HCT116 (cell line): Measurements from ENCODE around the gene MBD5.

ENCODE experiments used
- CEBPB ChIP-seq: IDR thresholded peaks from 2 replicates; pipeline ENCODE4 v1.6.1; 2012; ENCODE audit warnings: low read depth
- TF ChIP-seq, protein P1 (sequence below), 3 experiments: fragments of 200-600 bp in 1 of 3; sonication (generic) in 1 of 3; IDR thresholded peaks in 2 of 3; conservative IDR thresholded peaks in 1 of 3; 2 replicates each; pipeline ENCODE4 v1.5.1; 2012 to 2017; ENCODE audit warnings: low read depth in 2 of 3, low read length in 2 of 3, antibody characterized with exemption in 1 of 3, borderline replicate concordance in 1 of 3, control low read depth in 1 of 3, mild to moderate bottlenecking in 1 of 3, mixed read lengths in 1 of 3, mixed run types in 1 of 3, moderate library complexity in 1 of 3; ENCODE audit not compliant: insufficient read depth in 1 of 3
- TF ChIP-seq, protein P2 (sequence below): IDR thresholded peaks from 2 replicates; pipeline ENCODE4 v1.6.1; 2012

DNA sequence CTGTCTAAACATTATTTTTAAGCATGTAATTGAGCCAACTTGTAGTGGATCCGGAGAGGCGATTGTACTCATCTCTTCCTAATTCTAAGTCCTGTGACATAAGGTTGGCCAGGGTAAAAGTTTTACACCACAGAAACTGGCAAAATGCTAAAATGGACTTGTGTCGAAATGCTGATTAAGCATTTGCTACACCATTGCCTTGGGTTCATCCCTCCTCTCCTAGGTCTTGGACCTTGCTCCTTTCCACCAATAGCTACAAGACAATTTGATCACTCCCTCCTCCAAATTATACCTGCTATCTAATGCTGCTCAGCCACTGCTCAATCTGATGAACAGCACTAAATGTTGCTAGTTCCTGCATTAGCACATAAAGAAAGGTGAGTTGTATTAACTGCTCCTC is 491.0 kb downstream of the MBD5 start:
- TF ChIP-seq, protein P1, sequence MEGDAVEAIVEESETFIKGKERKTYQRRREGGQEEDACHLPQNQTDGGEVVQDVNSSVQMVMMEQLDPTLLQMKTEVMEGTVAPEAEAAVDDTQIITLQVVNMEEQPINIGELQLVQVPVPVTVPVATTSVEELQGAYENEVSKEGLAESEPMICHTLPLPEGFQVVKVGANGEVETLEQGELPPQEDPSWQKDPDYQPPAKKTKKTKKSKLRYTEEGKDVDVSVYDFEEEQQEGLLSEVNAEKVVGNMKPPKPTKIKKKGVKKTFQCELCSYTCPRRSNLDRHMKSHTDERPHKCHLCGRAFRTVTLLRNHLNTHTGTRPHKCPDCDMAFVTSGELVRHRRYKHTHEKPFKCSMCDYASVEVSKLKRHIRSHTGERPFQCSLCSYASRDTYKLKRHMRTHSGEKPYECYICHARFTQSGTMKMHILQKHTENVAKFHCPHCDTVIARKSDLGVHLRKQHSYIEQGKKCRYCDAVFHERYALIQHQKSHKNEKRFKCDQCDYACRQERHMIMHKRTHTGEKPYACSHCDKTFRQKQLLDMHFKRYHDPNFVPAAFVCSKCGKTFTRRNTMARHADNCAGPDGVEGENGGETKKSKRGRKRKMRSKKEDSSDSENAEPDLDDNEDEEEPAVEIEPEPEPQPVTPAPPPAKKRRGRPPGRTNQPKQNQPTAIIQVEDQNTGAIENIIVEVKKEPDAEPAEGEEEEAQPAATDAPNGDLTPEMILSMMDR (IDR thresholded peaks at IDR 0.05 in 2 of 3, conservative IDR thresholded peaks at IDR 0.05 in 1 of 3; ENCODE audit: borderline replicate concordance in 1 of 3, insufficient read depth in 1 of 3, low read depth in 2 of 3, low read length in 2 of 3): no peak
- TF ChIP-seq CEBPB: no peak
- TF ChIP-seq, protein P2, sequence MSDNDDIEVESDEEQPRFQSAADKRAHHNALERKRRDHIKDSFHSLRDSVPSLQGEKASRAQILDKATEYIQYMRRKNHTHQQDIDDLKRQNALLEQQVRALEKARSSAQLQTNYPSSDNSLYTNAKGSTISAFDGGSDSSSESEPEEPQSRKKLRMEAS: no peak
